B cell (primary cell): ENCODE data around the gene MRPL52.

Experiments used
- EZH2 ChIP-seq: IDR thresholded peaks from 2 replicates; pipeline ENCODE4 v1.6.1; 2012; ENCODE audit warnings: borderline replicate concordance, low read depth, mild to moderate bottlenecking, moderate library complexity, low read length; ENCODE audit not compliant: insufficient read depth, poor library complexity, severe bottlenecking
- TF ChIP-seq, protein P1 (sequence below): fragments of 200-600 bp; IDR thresholded peaks from one replicate; pipeline ENCODE4 v1.8.0; 2022; ENCODE audit warnings: antibody characterized with exemption, mild to moderate bottlenecking

GRCh38 chr14:22866874-22867273 is 37.2 kb downstream of the MRPL52 start:
- TF ChIP-seq, protein P1, sequence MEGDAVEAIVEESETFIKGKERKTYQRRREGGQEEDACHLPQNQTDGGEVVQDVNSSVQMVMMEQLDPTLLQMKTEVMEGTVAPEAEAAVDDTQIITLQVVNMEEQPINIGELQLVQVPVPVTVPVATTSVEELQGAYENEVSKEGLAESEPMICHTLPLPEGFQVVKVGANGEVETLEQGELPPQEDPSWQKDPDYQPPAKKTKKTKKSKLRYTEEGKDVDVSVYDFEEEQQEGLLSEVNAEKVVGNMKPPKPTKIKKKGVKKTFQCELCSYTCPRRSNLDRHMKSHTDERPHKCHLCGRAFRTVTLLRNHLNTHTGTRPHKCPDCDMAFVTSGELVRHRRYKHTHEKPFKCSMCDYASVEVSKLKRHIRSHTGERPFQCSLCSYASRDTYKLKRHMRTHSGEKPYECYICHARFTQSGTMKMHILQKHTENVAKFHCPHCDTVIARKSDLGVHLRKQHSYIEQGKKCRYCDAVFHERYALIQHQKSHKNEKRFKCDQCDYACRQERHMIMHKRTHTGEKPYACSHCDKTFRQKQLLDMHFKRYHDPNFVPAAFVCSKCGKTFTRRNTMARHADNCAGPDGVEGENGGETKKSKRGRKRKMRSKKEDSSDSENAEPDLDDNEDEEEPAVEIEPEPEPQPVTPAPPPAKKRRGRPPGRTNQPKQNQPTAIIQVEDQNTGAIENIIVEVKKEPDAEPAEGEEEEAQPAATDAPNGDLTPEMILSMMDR: no peak
- no peak for TF ChIP-seq EZH2
